NCI-H2107 (cell line): ENCODE results near the gene LAD1.

Source experiments
- DNase-seq: peaks from one replicate; lab custom pipeline; 2025; lab: John Stamatoyannopoulos, UW

Gene LAD1

GRCh38 chr1:201399018-201399351, at the start of gene LAD1:
Gene LAD1, minus strand, starts transcription at chr1:201399324. Its CDS starts 18 bp downstream, at chr1:201399306.
- no peak for DNase-seq

- no peak for DNase-seq
Measured at GRCh38 chr1:201447903-201448871, 49.1 kb upstream of the LAD1 start.

- no peak for DNase-seq
Measured at GRCh38 chr1:201445310-201445709, 46.2 kb upstream of the LAD1 start.

- DNase-seq: no peak
Measured at GRCh38 chr1:201444792-201445191, 45.7 kb upstream of the LAD1 start.

- DNase-seq: no peak
Measured at GRCh38 chr1:201443747-201444146, 44.6 kb upstream of the LAD1 start.

- no peak for DNase-seq
Measured at GRCh38 chr1:201436969-201437368, 37.8 kb upstream of the LAD1 start.

GRCh38 chr1:201436393-201436792, 37.3 kb upstream of the LAD1 start:
- no peak for DNase-seq

GRCh38 chr1:201434266-201434665, 35.1 kb upstream of the LAD1 start:
- no peak for DNase-seq

GRCh38 chr1:201433609-201434008, 34.5 kb upstream of the LAD1 start:
- DNase-seq: no peak

- DNase-seq: no peak
Measured at GRCh38 chr1:201430776-201431175, 31.7 kb upstream of the LAD1 start.

- no peak for DNase-seq
Measured at GRCh38 chr1:201429736-201430501, 30.8 kb upstream of the LAD1 start.

GRCh38 chr1:201427963-201428362, 28.8 kb upstream of the LAD1 start:
- no peak for DNase-seq

GRCh38 chr1:201426479-201427310, 27.6 kb upstream of the LAD1 start:
- no peak for DNase-seq

- DNase-seq: no peak
Measured at GRCh38 chr1:201424146-201424545, 25.0 kb upstream of the LAD1 start.

- no peak for DNase-seq
Measured at GRCh38 chr1:201423655-201424054, 24.5 kb upstream of the LAD1 start.

- no peak for DNase-seq
Measured at GRCh38 chr1:201422436-201423030, 23.4 kb upstream of the LAD1 start.

- DNase-seq: no peak
Measured at GRCh38 chr1:201422026-201422425, 22.9 kb upstream of the LAD1 start.

GRCh38 chr1:201421041-201421440, 21.9 kb upstream of the LAD1 start:
- no peak for DNase-seq

GRCh38 chr1:201420608-201421002, 21.5 kb upstream of the LAD1 start:
- no peak for DNase-seq

- DNase-seq: no peak
Measured at GRCh38 chr1:201419746-201420607, 20.9 kb upstream of the LAD1 start.

GRCh38 chr1:201419256-201419655, 20.1 kb upstream of the LAD1 start:
- DNase-seq: no peak
